ENCODE data around the gene MCIDAS. TPM values are rescaled to one million over a fixed set of nuclear protein-coding genes. Genes with fewer than 3 reads are reported as not detected.

MCIDAS gene
- 0.95 and 2.1 TPM in 2 replicates for total RNA-seq (2014; rRNA removed; shearing (Covaris generic))

GRCh38 chr5:55226934-55227663 lies at the start of gene MCIDAS:
TSS of gene MCIDAS (minus strand) at chr5:55227315. CDS start at chr5:55227138, 177 bp downstream.
- DNase-seq (ENCODE audit: low read depth): peak; percentile 90

- no peak for DNase-seq (ENCODE audit: low read depth)
Measured at GRCh38 chr5:55276771-55277170, 49.7 kb upstream of the MCIDAS start.

- DNase-seq (ENCODE audit: low read depth): no peak
Measured at GRCh38 chr5:55258339-55258738, 31.2 kb upstream of the MCIDAS start.

- no peak for DNase-seq (ENCODE audit: low read depth)
Measured at GRCh38 chr5:55254802-55255201, 27.7 kb upstream of the MCIDAS start.

GRCh38 chr5:55250064-55250463 lies 22.9 kb upstream of the MCIDAS start:
- no peak for DNase-seq (ENCODE audit: low read depth)

GRCh38 chr5:55241746-55242145 lies 14.6 kb upstream of the MCIDAS start:
- DNase-seq (ENCODE audit: low read depth): no peak

- no peak for DNase-seq (ENCODE audit: low read depth)
Measured at GRCh38 chr5:55236800-55237199, 9.7 kb upstream of the MCIDAS start.

GRCh38 chr5:55234121-55234700 lies 7.1 kb upstream of the MCIDAS start:
- peak; percentile 72 for DNase-seq (ENCODE audit: low read depth)

GRCh38 chr5:55232985-55233928 lies 6.1 kb upstream of the MCIDAS start, which contains the start of gene CCNO:
TSS of gene CCNO (minus strand) at chr5:55233608. CDS start at chr5:55233523, 85 bp downstream.
- peak; percentile 95 for DNase-seq (ENCODE audit: low read depth)

- peak; percentile 75 for DNase-seq (ENCODE audit: low read depth)
Measured at GRCh38 chr5:55232271-55232984, 5.3 kb upstream of the MCIDAS start.

- no peak for DNase-seq (ENCODE audit: low read depth)
Measured at GRCh38 chr5:55231919-55232270, 4.8 kb upstream of the MCIDAS start.

- DNase-seq (ENCODE audit: low read depth): peak; percentile 9
Measured at GRCh38 chr5:55231029-55231918, 4.2 kb upstream of the MCIDAS start.

- no peak for DNase-seq (ENCODE audit: low read depth)
Measured at GRCh38 chr5:55230086-55230629, 3.0 kb upstream of the MCIDAS start.

- no peak for DNase-seq (ENCODE audit: low read depth)
Measured at GRCh38 chr5:55227664-55228430, 732 bp upstream of the MCIDAS start.

- DNase-seq (ENCODE audit: low read depth): peak; percentile 92
Measured at GRCh38 chr5:55226027-55226933, 835 bp downstream of the MCIDAS start.

GRCh38 chr5:55225346-55225745 lies 1.8 kb downstream of the MCIDAS start:
- DNase-seq (ENCODE audit: low read depth): no peak

- no peak for DNase-seq (ENCODE audit: low read depth)
Measured at GRCh38 chr5:55223812-55224240, 3.3 kb downstream of the MCIDAS start.
